SK-N-SH treated with all-trans-retinoic acid at 6 μM for 48 hours (cell line): Measurements from ENCODE around the gene CNIH2.

Experiments used
- ATAC-seq: fragments of 200-7000 bp; cut with Tn5 transposase; 3 replicates; pipeline ENCODE4 v1.9.1; 2020; ENCODE audit warnings: mild to moderate bottlenecking, moderate library complexity
- BACH2 ChIP-seq: fragments of 250-450 bp; sonication (Bioruptor Pico); IDR thresholded peaks from 2 replicates; pipeline ENCODE4 v1.9.0; 2021; ENCODE audit warnings: mild to moderate bottlenecking, borderline replicate concordance
- CREB5 ChIP-seq: fragments of 250-450 bp; sonication (Bioruptor Pico); IDR thresholded peaks from 2 replicates; pipeline ENCODE4 v1.5.1; 2020; ENCODE audit warnings: low read depth, mild to moderate bottlenecking, moderate library complexity
- CSDC2 ChIP-seq: fragments of 250-450 bp; sonication (Bioruptor Pico); IDR thresholded peaks from 2 replicates; pipeline ENCODE4 v1.5.0; 2020; ENCODE audit warnings: mild to moderate bottlenecking, moderate library complexity
- CSRNP3 ChIP-seq: fragments of 250-450 bp; sonication (Bioruptor Pico); IDR thresholded peaks from 2 replicates; pipeline ENCODE4 v1.5.1; 2021; ENCODE audit warnings: mild to moderate bottlenecking, moderate library complexity
- PPARA ChIP-seq: fragments of 250-450 bp; sonication (Bioruptor Pico); IDR thresholded peaks from 2 replicates; pipeline ENCODE4 v1.5.0; 2020; ENCODE audit warnings: mild to moderate bottlenecking, borderline replicate concordance
- RARB ChIP-seq: fragments of 250-450 bp; sonication (Bioruptor Pico); IDR thresholded peaks from 2 replicates; pipeline ENCODE4 v1.8.0; 2021; ENCODE audit warnings: mild to moderate bottlenecking, moderate library complexity
- SNAI2 ChIP-seq: fragments of 250-450 bp; sonication (Bioruptor Pico); IDR thresholded peaks from 2 replicates; pipeline ENCODE4 v1.5.0; 2020; ENCODE audit warnings: mild to moderate bottlenecking, moderate library complexity
- TCF4 ChIP-seq: fragments of 250-450 bp; sonication (Bioruptor Pico); IDR thresholded peaks from 2 replicates; pipeline ENCODE4 v1.8.0; 2021; ENCODE audit warnings: mild to moderate bottlenecking, moderate library complexity, borderline replicate concordance
- TOX ChIP-seq: fragments of 250-450 bp; sonication (Bioruptor Pico); IDR thresholded peaks from 2 replicates; pipeline ENCODE4 v1.8.0; 2021; ENCODE audit warnings: mild to moderate bottlenecking, moderate library complexity, borderline replicate concordance
- TSHZ2 ChIP-seq: fragments of 250-450 bp; sonication (Bioruptor Pico); IDR thresholded peaks from 2 replicates; pipeline ENCODE4 v1.5.0; 2020; ENCODE audit warnings: mild to moderate bottlenecking, moderate library complexity
- ZC3H10 ChIP-seq: fragments of 250-450 bp; sonication (Bioruptor Pico); IDR thresholded peaks from 2 replicates; pipeline ENCODE4 v1.5.1; 2021; ENCODE audit warnings: mild to moderate bottlenecking, moderate library complexity
- ZFP3 ChIP-seq: fragments of 250-450 bp; sonication (Bioruptor Pico); IDR thresholded peaks from 2 replicates; pipeline ENCODE4 v1.5.0; 2020; ENCODE audit warnings: mild to moderate bottlenecking, moderate library complexity
- ZFP30 ChIP-seq: fragments of 450-650 bp; formaldehyde crosslinking; IDR thresholded peaks from 2 replicates; pipeline ENCODE4 v1.5.0; 2022; ENCODE audit warnings: mild to moderate bottlenecking, moderate library complexity
- ZNF70 ChIP-seq: fragments of 450-650 bp; formaldehyde crosslinking; IDR thresholded peaks from 2 replicates; pipeline ENCODE4 v1.5.0; 2020; ENCODE audit warnings: mild to moderate bottlenecking, moderate library complexity

The CNIH2 gene

GRCh38 chr11:66287889-66288670 is 10.1 kb downstream of the CNIH2 start (continued):
- TF ChIP-seq PPARA (CRISPR knock-in tag) (no peak), SNAI2 (CRISPR knock-in tag) (no peak), ZFP30 (no peak), RARB (CRISPR knock-in tag) (no peak), TCF4 (CRISPR knock-in tag) (no peak), TOX (no peak)
- TF ChIP-seq, all 23 proteins: peak for 0

GRCh38 chr11:66288671-66289547 is 10.9 kb downstream of the CNIH2 start, which contains the start of gene YIF1A:
TSS of gene YIF1A (minus strand) at chr11:66289143. CDS start at chr11:66288985, 158 bp downstream.
- TF ChIP-seq ZC3H10, result peak; percentile 6; the same call in 1 of the 2 replicates
- TF ChIP-seq CREB5 (CRISPR knock-in tag), result no peak
- ATAC-seq, result peak; percentile 94

- peak; percentile 60 for ATAC-seq
Measured at GRCh38 chr11:66289548-66290329, 11.8 kb downstream of the CNIH2 start.

More at GRCh38 chr11:66289548-66290329, 11.8 kb downstream of the CNIH2 start:
- TF ChIP-seq CREB5 (CRISPR knock-in tag), result no peak
- TF ChIP-seq CSDC2 (CRISPR knock-in tag), result peak; percentile 88
- 0 out of 2 replicates have a peak, but pooled peaks have one; percentile 36 for TF ChIP-seq TSHZ2
- no peak for TF ChIP-seq ZC3H10
- no peak for TF ChIP-seq CSRNP3
- TF ChIP-seq BACH2 (CRISPR knock-in tag), result no peak
- TF ChIP-seq ZNF70 (CRISPR knock-in tag), result no peak
- TF ChIP-seq RARB (CRISPR knock-in tag), result no peak
- TF ChIP-seq ZFP3 (CRISPR knock-in tag), result peak; percentile 39; the same call in 1 of the 2 replicates
- TF ChIP-seq, all 23 proteins: peak for 3
